Tibial nerve (tissue), 4 donors: Measurements from ENCODE around the gene VWA3A. TPM values are rescaled to one million over a fixed set of nuclear protein-coding genes. Genes with fewer than 3 reads are reported as not detected.
A peak's percentile ranks its signal among the peaks of the same experiment; 100 is the strongest.

Experiments
- DNase-seq, 2 donors: peaks; one replicate each; pipeline ENCODE4 v3.0.0-alpha.2; 2019; ENCODE audit warnings: low spot score in 2 of 2
- H3K27ac ChIP-seq, 4 donors: fragments of 200-600 bp; sonication (generic) in 3 of 4; one replicate each; pipeline ENCODE4 v1.5.1; 2017 to 2019; ENCODE audit warnings: mild to moderate bottlenecking in 1 of 4
- H3K27me3 ChIP-seq, 2 donors: fragments of 200-600 bp; sonication (generic) in 1 of 2; one replicate each; pipeline versions ENCODE4 v1.5.1 to v1.6.0; 2017 to 2019
- H3K36me3 ChIP-seq, 3 donors: fragments of 200-600 bp; sonication (generic); one replicate each; pipeline ENCODE4 v1.5.1; 2018 to 2019
- H3K4me1 ChIP-seq, 4 donors: fragments of 200-600 bp; sonication (generic) in 3 of 4; one replicate each; pipeline ENCODE4 v1.5.1; 2017 to 2019
- H3K4me3 ChIP-seq, 4 donors: fragments of 200-600 bp; sonication (generic) in 3 of 4; one replicate each; pipeline ENCODE4 v1.5.1; 2017 to 2019; ENCODE audit warnings: mild to moderate bottlenecking in 1 of 4, moderate library complexity in 1 of 4
- H3K9me3 ChIP-seq, 4 donors: fragments of 200-600 bp; sonication (generic) in 3 of 4; one replicate each; pipeline ENCODE4 v1.5.1; 2017 to 2019
- CTCF ChIP-seq, 5 experiments: fragments of 200-600 bp in 3 of 5; fragments of 450-650 bp in 2 of 5; sonication (generic) in 3 of 5; IDR thresholded peaks; one replicate each; pipeline ENCODE4 v1.5.1; 2016 to 2019; ENCODE audit warnings: antibody characterized with exemption in 5 of 5, mild to moderate bottlenecking in 3 of 5, moderate library complexity in 2 of 5
- EP300 ChIP-seq, 2 donors: sonication (generic); formaldehyde crosslinking; IDR thresholded peaks; one replicate each; pipeline ENCODE4 v1.6.1; 2017; ENCODE audit warnings: antibody characterized with exemption in 2 of 2, mild to moderate bottlenecking in 1 of 2
- POLR2A ChIP-seq, 2 donors: fragments of 450-650 bp; IDR thresholded peaks; one replicate each; pipeline ENCODE4 v1.6.1; 2017; ENCODE audit warnings: antibody characterized with exemption in 2 of 2, mild to moderate bottlenecking in 2 of 2, moderate library complexity in 2 of 2
- WGBS, 2 donors: methylation state at CpG; one replicate each; pipeline ENCODE4 v1.1.5; 2018; 5-methylcytosine and 5-hydroxymethylcytosine counted together
- total RNA-seq, 4 donors: library from RNA; depleted of rRNA; stranded (reverse); fragments of >200 nt; gene quantifications; one replicate each; pipeline ENCODE4 v1.1.0, GENCODE V29; 2016

The VWA3A gene
- total RNA-seq, 4 donors from 2014 or later = 2.0 TPM; not detected in 3

GRCh38 chr16:22089910-22090309, 2.4 kb upstream of the VWA3A start:
- Histone ChIP-seq H3K4me1 (peaks cover 0 to 7% (median 0%) of the 10 kb centered on the region in 4 donors), H3K4me3 (no peak overlapping the region), H3K27me3 (no peaks in the 10 kb centered on the region), H3K27ac (no peak overlapping the region), H3K36me3 (peaks cover 0 to 12% (median 0%) of the 10 kb centered on the region in 3 donors), H3K9me3 (no peaks in the 10 kb centered on the region)
- TF ChIP-seq CTCF (IDR thresholded peaks at IDR 0.05) (no peak), POLR2A (IDR thresholded peaks at IDR 0.05) (no peak), EP300 (IDR thresholded peaks at IDR 0.05) (no peak)
- WGBS, 2 donors = 88% methylated on average over 4 of the region's 4 CpGs
- DNase-seq = no peak

DNA sequence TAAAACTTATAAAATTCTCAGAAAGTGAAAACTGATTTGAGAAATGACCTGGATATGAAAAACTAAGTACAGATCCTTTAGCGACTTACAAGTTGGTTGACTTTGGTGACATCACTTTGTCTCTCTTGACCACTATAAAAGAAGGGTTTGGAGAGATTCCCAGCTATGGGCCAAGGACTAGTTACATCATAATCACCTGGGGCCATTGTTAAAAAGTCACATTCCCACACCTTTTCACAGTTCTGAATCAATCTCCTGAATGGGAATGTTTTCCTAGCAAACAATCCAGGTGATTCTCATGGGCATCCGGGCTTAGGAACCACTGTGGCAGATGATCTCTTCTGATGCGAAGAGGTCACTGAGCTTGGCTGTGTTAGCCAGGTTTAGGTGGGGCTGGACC, 620 bp upstream of the VWA3A start:
- Histone ChIP-seq H3K36me3 (no peaks in the 10 kb centered on the region), H3K4me3 (no peak overlapping the region), H3K9me3 (no peaks in the 10 kb centered on the region), H3K27me3 (no peaks in the 10 kb centered on the region), H3K27ac (no peak overlapping the region), H3K4me1 (peaks cover 0 to 7% (median 0%) of the 10 kb centered on the region in 4 donors)
- TF ChIP-seq CTCF (IDR thresholded peaks at IDR 0.05) (no peak), POLR2A (IDR thresholded peaks at IDR 0.05) (no peak), EP300 (IDR thresholded peaks at IDR 0.05) (no peak)
- no peak for DNase-seq
- WGBS, 2 donors = 93 to 94% methylated on average over 3 of the region's 3 CpGs

DNA sequence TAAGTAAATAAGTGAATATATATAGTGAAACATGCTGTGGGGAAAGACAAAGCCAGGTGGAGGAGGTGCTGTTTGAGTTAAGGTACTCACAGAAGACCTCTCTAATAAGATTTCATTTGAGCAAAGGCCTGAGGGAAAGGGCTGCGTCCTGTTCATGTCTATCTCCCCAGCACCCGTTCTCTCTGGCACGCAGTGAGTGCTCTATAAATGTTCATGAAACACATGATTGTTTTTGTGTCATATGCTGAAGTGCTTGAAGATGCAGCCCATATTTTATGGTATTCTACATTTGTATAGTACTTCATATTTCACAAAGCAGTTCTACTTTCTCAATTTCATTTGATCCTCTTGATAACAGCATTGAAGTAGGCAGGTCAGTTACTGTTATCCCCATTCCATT, 990 bp downstream of the VWA3A start:
- no peak overlapping the region for H3K4me3 ChIP-seq
- 70 to 71% methylated on average over 3 of the region's 3 CpGs for WGBS, 2 donors
- no peaks in the 10 kb centered on the region for H3K27me3 ChIP-seq

DNA sequence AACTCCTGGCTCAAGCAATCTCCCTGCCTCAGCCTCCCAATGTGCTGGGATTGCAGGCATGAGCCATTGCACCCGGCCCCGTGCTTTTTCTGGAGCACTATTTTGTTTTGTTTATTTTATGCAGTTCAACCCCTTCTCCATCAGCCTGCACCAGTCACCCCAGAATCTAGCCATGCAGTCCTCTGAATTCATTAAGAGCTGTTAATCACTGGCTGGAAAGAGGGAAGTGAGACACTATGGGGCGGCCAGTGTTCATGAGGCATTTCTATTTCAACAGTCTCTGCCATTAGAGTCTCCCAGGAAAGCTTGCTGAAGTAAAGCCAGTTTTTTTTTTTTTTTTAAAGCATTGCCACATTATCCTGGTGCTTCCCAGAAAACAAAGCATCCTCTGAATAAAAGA, 1.7 kb downstream of the VWA3A start:
- no peak for DNase-seq
- H3K27me3 ChIP-seq = no peaks in the 10 kb centered on the region
- 65 to 70% methylated on average over 3 of the region's 3 CpGs for WGBS, 2 donors
- H3K4me1 ChIP-seq = peaks cover 0 to 7% (median 0%) of the 10 kb centered on the region in 4 donors
- TF ChIP-seq POLR2A (IDR thresholded peaks at IDR 0.05) = no peak
- no peak for TF ChIP-seq CTCF (IDR thresholded peaks at IDR 0.05)
- no peak for TF ChIP-seq EP300 (IDR thresholded peaks at IDR 0.05)
- H3K36me3 ChIP-seq = no peaks in the 10 kb centered on the region
- no peak overlapping the region for H3K4me3 ChIP-seq
- no peaks in the 10 kb centered on the region for H3K9me3 ChIP-seq
- no peak overlapping the region for H3K27ac ChIP-seq

More for the DNA sequence above, 990 bp downstream of the VWA3A start:
- TF ChIP-seq EP300 (IDR thresholded peaks at IDR 0.05) (no peak), CTCF (IDR thresholded peaks at IDR 0.05) (no peak), POLR2A (IDR thresholded peaks at IDR 0.05) (no peak)
- H3K27ac ChIP-seq = no peak overlapping the region
- H3K36me3 ChIP-seq = no peaks in the 10 kb centered on the region
- DNase-seq = no peak
- no peaks in the 10 kb centered on the region for H3K9me3 ChIP-seq
- H3K4me1 ChIP-seq = peaks cover 0 to 7% (median 0%) of the 10 kb centered on the region in 4 donors

DNA sequence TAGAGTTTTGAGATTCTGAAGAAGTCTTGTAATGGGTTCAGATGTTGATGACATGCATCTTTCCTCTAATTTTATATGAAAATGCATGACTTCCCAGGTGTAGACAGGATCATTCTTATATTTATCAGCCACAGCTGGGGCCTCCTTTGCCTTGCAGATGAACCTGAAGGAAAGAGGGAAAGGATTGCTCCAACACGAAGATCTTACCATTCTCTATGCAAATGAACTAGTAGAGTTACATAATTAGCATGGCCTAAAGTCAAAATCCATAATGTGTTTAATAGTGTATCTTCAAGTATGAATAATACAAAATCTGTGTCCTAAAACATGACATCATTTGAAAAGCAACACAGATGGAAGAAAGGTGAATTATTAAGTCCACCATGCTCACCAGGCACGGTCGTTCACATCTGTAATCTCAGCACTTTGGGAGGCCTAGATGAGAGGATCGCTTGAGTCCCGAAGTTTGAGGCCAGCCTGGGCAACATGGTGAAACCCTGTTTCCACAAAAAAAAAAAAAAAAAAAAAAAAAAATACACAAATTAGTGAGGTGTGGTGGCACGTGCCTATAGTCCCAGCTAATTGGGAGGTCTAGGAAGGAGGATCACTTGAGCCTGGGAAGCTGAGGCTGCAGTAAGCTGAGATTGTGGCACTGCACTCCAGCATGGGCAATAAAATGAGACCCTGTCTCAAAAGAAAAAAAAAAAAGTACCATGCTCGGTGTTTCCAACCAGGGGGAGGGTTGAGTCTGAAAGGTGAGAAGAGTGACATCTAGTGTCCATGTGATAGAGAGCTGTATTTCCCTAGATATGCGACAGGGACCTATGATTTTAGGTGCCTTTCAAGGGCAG, 6.3 kb downstream of the VWA3A start:
- Histone ChIP-seq H3K27me3 (no peaks in the 10 kb centered on the region), H3K4me3 (no peak overlapping the region), H3K36me3 (no peaks in the 10 kb centered on the region), H3K4me1 (no peaks in the 10 kb centered on the region), H3K27ac (no peak overlapping the region), H3K9me3 (no peaks in the 10 kb centered on the region)
- WGBS, 2 donors = 51 to 56% methylated on average over 8 of the region's 8 CpGs
- TF ChIP-seq CTCF (IDR thresholded peaks at IDR 0.05) = peak; percentile 26 to 48 (median 40)
- TF ChIP-seq POLR2A (IDR thresholded peaks at IDR 0.05) = no peak
- DNase-seq = no peak
